DND-41 (cell line): ENCODE data around the gene RCAN2.

Experiments
- EZH2 ChIP-seq: IDR thresholded peaks from 3 replicates; pipeline ENCODE4 v1.6.1; 2012; ENCODE audit warnings: borderline replicate concordance, low read depth, mild to moderate bottlenecking, moderate library complexity, low read length, inconsistent platforms; ENCODE audit not compliant: severe bottlenecking
- TF ChIP-seq, protein P1 (sequence below): IDR thresholded peaks from 2 replicates; pipeline ENCODE4 v1.5.1; 2012; ENCODE audit warnings: borderline replicate concordance, low read length, moderate library complexity, mild to moderate bottlenecking; ENCODE audit not compliant: poor library complexity, severe bottlenecking; ENCODE audit errors: extremely low read depth

DNA sequence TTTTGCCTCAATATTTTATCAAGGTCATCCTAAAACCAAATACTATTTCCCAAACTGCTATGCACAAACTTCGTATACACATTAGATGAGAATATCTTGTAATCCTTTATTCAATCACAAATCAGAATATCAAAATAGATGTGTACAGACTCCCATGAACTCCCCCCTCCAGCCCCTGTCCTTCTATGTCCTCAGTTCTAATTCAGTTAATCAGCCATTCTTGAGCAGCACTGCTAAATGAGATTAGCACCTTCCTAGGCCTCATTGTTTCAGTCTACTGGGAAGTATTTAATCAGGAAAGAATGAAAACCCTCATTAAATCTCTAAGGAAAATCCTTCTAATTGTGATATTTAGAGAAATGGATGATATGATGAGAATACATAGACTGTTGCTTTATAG is 36.6 kb downstream of the RCAN2 start:
- TF ChIP-seq, protein P1, sequence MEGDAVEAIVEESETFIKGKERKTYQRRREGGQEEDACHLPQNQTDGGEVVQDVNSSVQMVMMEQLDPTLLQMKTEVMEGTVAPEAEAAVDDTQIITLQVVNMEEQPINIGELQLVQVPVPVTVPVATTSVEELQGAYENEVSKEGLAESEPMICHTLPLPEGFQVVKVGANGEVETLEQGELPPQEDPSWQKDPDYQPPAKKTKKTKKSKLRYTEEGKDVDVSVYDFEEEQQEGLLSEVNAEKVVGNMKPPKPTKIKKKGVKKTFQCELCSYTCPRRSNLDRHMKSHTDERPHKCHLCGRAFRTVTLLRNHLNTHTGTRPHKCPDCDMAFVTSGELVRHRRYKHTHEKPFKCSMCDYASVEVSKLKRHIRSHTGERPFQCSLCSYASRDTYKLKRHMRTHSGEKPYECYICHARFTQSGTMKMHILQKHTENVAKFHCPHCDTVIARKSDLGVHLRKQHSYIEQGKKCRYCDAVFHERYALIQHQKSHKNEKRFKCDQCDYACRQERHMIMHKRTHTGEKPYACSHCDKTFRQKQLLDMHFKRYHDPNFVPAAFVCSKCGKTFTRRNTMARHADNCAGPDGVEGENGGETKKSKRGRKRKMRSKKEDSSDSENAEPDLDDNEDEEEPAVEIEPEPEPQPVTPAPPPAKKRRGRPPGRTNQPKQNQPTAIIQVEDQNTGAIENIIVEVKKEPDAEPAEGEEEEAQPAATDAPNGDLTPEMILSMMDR, result no peak
- no peak for TF ChIP-seq EZH2
